GM19023 (cell line): ENCODE results near the gene PPP2R2D.
"Not testable (repeated sequence)": the region's sequence is repeated elsewhere in the genome, so short reads cannot be mapped to it uniquely, and the experiment has no call there.

Source experiments
- ATAC-seq: cut with Tn5 transposase; IDR thresholded peaks from one replicate; pipeline ENCODE4 v1.9.1; 2021; ENCODE audit warnings: mild to moderate bottlenecking, moderate library complexity; ENCODE audit not compliant: unreplicated experiment

PPP2R2D gene

GRCh38 chr10:131946321-131946751, 45.5 kb downstream of the PPP2R2D start:
- no peak for ATAC-seq

GRCh38 chr10:131946880-131947279, 46.1 kb downstream of the PPP2R2D start:
- ATAC-seq: no peak

GRCh38 chr10:131947631-131948347, 47.0 kb downstream of the PPP2R2D start:
- ATAC-seq: no peak

GRCh38 chr10:131948501-131948900, 47.7 kb downstream of the PPP2R2D start:
- ATAC-seq: no peak

- ATAC-seq: no peak
These were observed 48.4 kb downstream of the PPP2R2D start for GRCh38 chr10:131949041-131949862.

- ATAC-seq: not testable (repeated sequence)
These were observed 49.1 kb downstream of the PPP2R2D start for GRCh38 chr10:131949908-131950307.

- no peak for ATAC-seq
These were observed 53.7 kb downstream of the PPP2R2D start for GRCh38 chr10:131954356-131954965.

GRCh38 chr10:131955591-131956340, 55.0 kb downstream of the PPP2R2D start:
- no peak for ATAC-seq

GRCh38 chr10:131959841-131960240, 59.0 kb downstream of the PPP2R2D start:
- ATAC-seq: no peak

- ATAC-seq: no peak
These were observed 59.8 kb downstream of the PPP2R2D start for GRCh38 chr10:131960631-131961046.

- ATAC-seq: no peak
These were observed 60.4 kb downstream of the PPP2R2D start for GRCh38 chr10:131961047-131961776.

GRCh38 chr10:131961777-131962662, 61.2 kb downstream of the PPP2R2D start:
- ATAC-seq: no peak

GRCh38 chr10:131963350-131963749, 62.5 kb downstream of the PPP2R2D start:
- ATAC-seq: no peak

GRCh38 chr10:131963811-131964210, 63.0 kb downstream of the PPP2R2D start:
- ATAC-seq: no peak

- no peak for ATAC-seq
These were observed 63.5 kb downstream of the PPP2R2D start for GRCh38 chr10:131964298-131964697.

- no peak for ATAC-seq
These were observed 68.1 kb downstream of the PPP2R2D start for GRCh38 chr10:131968949-131969348.

GRCh38 chr10:131970946-131971345, 70.1 kb downstream of the PPP2R2D start:
- ATAC-seq: no peak

GRCh38 chr10:131971591-131971990, 70.8 kb downstream of the PPP2R2D start:
- no peak for ATAC-seq

- ATAC-seq: peak; percentile 44
These were observed 71.8 kb downstream of the PPP2R2D start for GRCh38 chr10:131972474-131973071.
